HFF-Myc (cell line): ENCODE results near the gene CYP2J2.

Experiments
- DNase-seq: peaks from one replicate; pipeline ENCODE4 v3.0.0-alpha.2; 2011; ENCODE audit warnings: low read depth; ENCODE audit errors: extremely low read depth
- H3K4me3 ChIP-seq: replicated peaks from 2 replicates; pipeline ENCODE4 v1.5.1; 2011; ENCODE audit warnings: low read depth, mild to moderate bottlenecking, control low read depth, low read length
- TF ChIP-seq, protein P1 (sequence below): IDR thresholded peaks from 2 replicates; pipeline ENCODE4 v1.5.1; 2012; ENCODE audit warnings: mild to moderate bottlenecking, low read depth, low read length, control low read depth; ENCODE audit errors: missing control alignments

Gene CYP2J2

GRCh38 chr1:59846895-59847282, 79.7 kb downstream of the CYP2J2 start:
- TF ChIP-seq, protein P1, sequence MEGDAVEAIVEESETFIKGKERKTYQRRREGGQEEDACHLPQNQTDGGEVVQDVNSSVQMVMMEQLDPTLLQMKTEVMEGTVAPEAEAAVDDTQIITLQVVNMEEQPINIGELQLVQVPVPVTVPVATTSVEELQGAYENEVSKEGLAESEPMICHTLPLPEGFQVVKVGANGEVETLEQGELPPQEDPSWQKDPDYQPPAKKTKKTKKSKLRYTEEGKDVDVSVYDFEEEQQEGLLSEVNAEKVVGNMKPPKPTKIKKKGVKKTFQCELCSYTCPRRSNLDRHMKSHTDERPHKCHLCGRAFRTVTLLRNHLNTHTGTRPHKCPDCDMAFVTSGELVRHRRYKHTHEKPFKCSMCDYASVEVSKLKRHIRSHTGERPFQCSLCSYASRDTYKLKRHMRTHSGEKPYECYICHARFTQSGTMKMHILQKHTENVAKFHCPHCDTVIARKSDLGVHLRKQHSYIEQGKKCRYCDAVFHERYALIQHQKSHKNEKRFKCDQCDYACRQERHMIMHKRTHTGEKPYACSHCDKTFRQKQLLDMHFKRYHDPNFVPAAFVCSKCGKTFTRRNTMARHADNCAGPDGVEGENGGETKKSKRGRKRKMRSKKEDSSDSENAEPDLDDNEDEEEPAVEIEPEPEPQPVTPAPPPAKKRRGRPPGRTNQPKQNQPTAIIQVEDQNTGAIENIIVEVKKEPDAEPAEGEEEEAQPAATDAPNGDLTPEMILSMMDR: no peak
- no peak overlapping the region for H3K4me3 ChIP-seq
- no peak for DNase-seq

DNA sequence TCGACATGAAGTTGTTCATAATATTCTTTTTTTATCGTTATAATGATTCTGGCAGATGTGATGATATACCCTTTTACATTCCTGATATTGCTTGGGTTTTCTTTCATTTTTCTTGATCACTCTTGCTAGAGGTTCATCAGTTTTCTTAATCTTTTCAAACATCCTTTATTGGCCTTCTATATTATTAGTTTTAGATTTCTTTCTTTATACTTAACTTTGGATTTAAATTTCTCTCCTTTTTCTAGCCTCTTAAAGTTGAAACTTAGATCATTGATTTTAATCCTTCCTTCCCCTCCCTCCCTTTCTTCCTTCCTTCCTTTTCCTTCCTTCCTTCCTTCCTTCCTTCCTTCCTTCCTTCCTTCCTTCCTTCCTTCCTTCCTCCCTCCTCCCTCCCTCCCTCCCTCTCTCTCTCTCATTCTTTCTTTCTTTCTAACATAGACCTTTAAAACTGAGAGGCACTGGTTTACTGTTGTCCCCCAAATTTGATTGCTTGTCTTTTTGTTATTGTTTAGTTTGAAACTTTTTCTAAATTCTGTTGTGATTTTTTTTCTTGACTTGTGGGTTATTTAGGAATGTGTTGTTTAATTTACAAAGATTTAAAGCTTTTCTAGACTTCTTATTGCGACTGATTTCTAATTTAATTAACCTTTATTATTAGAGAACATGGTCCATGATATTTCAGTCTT, 80.2 kb downstream of the CYP2J2 start:
- H3K4me3 ChIP-seq: no peak overlapping the region
- TF ChIP-seq, protein P1: no peak
- DNase-seq: no peak

- no peak for DNase-seq
- TF ChIP-seq, protein P1: no peak
- no peak overlapping the region for H3K4me3 ChIP-seq
These were observed 81.5 kb downstream of the CYP2J2 start for GRCh38 chr1:59845091-59845490.
